ENCODE measurements around the gene MYNN.
"Not testable (repeated sequence)": the region's sequence is repeated elsewhere in the genome, so short reads cannot be mapped to it uniquely, and the experiment has no call there.

MYNN gene

DNA sequence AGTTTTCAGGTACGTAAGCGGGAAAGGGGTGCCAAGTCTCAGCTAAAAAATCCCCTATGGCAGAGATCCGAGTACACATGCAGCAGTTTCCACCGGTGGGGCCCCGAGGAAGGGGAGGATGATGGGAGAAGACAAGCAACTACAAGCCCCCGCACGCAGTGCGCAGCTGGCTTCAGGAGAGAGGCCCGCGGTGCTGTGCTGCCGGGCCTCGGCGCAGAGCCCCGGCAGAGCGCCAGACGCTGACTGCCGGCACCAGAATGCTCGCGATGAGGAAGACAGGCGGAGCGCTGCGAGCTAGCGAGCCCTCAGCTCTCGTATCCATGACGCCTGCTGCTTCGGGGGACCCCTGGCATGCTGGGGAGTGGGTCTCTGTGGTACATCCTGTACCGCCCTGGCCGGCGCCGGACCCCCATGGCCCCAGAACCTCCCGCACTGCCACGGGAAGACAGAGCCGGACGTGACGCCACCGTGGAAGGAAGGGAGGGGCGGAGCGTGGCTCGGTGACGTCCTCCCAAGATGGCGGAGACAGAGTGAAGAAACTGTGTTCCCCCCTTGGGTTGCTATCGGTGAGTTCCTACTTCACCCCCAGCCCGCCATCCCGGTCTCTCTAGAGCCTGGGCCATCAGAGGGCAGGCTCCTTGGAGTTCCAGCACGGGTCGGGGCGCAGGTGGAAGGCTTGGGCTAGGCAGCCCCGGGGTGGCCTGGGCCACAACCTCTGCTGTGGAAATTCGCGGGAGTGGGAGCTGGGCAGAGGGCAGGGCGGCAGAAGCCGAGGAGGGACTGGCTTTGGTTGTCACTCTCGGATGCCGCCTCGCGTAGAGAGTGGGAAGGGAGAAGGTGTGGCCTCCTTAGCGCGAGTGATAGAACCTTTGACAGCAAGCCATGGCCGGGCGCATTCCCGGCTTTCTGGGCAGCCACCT lies at the start of gene MYNN:
MYNN (plus strand) TSS at position 500 of the 920 bp plus-strand sequence. CDS start 900 bp downstream, outside the sequence.
- DNase-seq (ENCODE audit: low read depth in 2 of 2) = peak; percentile 81 to 86

DNA sequence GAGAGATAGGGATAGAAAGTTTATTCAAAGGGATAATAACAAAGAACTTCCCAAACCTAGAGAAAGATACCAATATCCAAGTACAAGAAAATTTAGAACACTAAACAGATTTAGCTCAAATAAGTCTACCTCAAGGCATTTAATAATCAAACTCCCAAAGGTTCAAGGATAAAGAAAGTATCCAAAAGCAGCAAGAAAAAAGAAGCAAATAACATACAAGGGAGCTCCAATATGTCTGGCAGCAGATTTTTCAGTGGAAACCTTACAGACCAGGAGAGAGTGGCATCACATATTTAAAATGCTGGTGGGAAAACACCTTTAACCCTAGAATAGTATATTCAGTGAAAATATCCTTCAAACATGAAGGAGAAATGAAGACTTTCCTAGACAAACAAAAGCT lies 41.3 kb upstream of the MYNN start:
- not testable (repeated sequence) for DNase-seq (ENCODE audit: low read depth in 2 of 2)

DNA sequence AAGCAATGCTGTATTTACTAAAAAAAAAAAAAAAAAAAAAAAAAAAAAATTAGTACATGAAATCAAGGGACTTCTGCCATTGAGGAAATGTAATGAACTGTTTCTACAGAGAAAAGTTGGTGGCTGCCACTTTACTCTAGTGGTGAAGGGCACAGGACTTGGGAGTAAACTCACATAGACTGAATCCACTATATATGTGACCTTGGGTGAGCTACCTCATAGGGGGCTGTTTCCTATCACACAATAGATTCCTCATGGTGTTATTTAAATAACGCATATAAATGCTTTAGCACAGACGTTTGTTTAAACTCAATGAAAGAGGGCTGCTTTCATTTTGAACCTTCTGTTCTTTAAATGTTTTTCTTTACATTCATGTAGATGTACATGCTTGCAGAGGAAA lies 34.1 kb upstream of the MYNN start:
- no peak for DNase-seq (ENCODE audit: low read depth in 2 of 2)

DNA sequence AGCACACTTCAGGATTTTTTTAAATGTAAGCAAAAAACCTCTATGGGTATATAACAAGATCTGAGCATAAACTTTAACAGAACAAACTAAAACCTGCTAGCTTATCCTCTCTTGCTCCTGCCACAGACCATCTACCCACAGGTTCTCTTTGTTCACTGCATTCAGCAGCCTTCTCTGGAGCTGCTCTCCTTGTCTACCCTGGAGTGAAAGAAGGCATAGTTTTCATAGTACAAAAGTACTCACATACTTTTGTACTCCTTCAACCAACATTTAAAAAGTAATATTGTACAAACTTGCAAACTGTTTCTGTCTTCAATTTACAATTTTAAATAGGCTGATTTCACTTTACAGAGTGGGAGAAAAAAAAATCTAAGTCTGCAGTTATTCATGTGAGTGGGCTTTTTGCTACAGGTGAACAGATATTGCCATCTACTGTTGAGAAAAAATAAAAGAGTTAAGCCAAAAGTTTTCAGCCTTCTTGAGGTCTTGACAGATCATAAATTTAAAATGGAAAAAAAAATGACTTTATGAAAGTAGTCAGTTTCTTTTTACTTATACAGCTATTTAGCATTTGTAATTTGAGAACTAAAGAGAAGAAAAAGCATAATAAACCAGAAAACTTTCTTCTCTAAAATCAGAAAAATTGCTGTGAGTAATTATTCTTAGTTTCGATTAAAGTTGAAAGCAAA lies 28.7 kb upstream of the MYNN start:
- DNase-seq (ENCODE audit: low read depth in 2 of 2) = no peak

DNA sequence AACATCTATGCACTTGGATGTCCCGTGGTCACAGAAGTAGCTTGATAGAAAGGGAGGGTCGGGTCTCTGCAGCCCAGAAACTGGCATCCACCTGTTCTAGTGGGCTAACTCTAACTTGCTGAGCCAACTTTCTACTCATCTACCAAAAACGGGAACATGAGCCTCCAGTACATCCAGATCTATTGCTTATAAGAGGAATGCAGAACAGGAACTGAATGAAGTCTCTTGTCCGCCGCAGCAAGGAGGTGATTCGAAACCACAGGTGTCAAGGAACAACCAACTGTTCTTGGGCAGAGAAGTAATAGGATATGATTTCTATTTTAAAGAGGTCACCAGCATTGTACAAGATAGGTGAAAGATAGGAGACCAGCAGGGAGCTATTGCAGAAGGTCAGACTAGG lies 26.3 kb upstream of the MYNN start:
- no peak for DNase-seq (ENCODE audit: low read depth in 2 of 2)

DNA sequence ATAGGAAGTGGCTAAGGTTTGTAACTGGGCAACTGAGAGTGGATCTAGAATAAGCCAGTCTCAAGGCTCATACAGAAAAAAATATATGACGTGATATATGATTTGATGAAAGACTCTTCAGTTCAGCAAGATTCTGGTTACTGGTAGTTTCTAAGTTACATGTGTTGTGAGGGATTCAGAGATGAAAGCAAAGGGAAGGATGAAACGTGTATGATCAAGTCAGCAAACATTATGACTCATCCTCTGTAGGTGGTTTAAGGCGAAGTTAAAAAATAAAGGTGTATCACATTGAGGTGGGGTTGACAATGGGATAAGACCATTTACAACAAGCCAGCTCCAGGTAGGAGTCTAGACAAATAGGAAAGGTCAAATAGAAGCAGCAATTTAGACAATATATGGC lies 24.5 kb upstream of the MYNN start:
- DNase-seq (ENCODE audit: low read depth in 2 of 2) = no peak

DNA sequence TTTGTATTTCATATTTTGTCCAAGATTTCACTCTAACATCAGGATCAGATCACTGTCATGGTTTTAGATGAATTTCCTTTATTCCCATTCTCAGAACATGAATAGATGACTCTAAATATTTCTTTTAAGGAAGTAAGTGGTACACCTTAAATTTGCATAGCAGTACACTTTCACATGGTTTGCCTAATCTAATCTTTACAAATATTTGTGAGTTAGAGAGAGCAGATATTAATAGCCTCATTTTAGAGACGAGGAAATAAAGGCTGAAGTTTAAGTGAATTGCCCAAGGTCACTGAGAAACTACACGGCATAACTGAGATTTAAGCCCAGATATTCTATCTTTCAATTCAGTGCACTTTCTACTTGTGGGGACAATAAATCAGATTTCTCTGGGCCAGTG lies 22.5 kb upstream of the MYNN start:
- no peak for DNase-seq (ENCODE audit: low read depth in 2 of 2)

DNA sequence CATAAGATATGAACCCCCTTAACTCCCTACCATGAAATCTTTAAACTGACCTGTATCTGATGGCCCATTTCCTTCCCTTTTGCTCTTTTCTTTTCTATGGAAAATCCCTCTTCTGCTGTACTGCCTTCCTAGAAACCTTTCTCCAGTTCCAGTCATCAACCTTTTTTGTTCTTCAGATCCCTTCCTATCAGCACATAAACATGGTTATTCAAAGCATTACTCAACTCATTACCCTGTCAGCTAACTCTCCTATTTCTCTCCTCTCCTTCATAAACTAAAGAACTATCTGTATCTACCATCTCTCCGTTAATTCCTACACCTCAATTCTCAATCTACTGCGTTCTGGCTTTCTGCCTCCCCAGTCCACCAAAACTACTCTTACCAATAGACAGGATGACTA lies 21.3 kb upstream of the MYNN start:
- DNase-seq (ENCODE audit: low read depth in 2 of 2) = no peak

DNA sequence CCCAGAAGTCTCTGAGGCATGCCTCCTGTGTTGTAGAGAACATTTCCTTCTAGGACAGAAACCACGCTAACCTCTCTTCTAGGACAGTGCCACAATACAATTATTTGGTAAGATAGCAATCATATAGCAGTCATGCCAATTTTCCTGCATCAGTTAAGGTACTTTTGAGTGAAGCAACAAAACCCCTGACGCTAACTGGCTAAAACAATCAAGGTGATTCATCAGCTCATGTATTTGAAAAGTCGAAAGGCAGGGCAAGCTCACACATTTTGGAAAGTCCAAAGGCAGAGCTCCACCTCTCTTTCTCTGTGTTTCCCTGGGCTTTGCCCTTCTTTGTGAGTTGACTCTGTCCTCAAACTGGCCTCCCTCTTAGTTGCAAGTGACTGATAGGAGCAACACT lies 18.5 kb upstream of the MYNN start:
- no peak for DNase-seq (ENCODE audit: low read depth in 2 of 2)

DNA sequence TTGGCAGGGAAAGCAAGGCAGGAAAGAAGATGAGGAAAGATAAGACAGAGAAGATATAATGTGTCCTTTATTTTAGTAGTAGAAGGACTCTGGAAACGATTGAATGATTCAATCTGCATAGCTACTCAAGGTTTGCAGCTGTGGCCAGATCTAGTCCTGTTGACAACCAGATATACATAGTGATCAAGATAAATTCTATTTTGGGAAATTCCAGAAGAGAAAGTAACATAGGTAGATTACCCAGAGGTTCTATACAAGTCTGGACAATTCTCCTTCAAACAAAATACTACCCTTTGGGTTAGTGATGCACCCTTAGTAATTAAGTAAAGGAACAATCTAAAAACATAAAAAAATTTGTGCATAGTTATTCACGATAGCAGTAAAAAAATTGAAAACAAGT lies 17.7 kb upstream of the MYNN start:
- no peak for DNase-seq (ENCODE audit: low read depth in 2 of 2)

DNA sequence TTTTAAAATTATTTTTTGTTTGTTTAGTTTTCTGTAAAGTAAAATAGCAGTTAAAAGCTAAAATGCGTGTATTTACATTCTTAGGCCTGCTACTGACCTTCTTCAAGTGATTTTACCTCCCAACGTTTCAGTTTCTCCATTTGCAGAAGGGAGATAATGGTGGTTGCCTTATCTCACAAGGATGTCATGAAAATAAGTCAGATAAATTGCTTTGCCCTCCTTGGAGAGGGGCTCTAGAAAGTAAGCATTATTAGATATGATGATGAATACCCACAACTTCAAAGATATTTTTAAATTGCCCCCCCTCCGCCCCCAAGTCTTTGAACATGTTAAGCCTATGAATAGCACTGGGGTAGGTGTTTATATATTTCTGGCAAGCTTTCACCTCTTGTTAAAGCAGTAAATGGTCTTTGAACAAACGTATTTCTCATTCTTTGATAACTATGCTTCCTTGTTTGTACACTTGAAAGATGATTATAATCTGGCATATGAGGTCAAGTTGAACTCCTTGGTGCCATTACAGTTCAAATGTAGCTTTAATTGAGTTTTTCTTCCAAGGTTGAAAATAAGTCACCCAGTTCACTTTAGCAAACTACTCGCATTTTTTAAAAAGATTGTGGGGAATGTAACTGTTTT lies 14.7 kb upstream of the MYNN start:
- no peak for DNase-seq (ENCODE audit: low read depth in 2 of 2)

DNA sequence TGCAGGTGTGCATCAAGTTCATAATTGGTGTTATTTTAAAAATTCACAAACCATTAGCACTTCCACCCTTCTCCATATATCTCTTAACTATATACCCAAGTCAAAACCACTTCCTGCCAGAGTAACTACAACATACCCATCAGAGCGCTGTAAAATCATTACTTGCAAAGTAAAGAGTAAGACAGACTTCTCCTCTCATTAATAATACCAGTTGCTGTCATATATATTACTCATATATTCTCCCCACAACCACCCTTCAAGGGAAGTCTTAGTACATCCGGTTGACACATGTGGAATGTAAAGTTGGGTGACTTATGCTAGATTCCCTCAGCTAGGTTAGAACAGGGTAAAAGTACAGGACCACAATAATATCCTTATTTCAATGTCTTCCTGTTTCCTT lies 13.9 kb upstream of the MYNN start:
- no peak for DNase-seq (ENCODE audit: low read depth in 2 of 2)

DNA sequence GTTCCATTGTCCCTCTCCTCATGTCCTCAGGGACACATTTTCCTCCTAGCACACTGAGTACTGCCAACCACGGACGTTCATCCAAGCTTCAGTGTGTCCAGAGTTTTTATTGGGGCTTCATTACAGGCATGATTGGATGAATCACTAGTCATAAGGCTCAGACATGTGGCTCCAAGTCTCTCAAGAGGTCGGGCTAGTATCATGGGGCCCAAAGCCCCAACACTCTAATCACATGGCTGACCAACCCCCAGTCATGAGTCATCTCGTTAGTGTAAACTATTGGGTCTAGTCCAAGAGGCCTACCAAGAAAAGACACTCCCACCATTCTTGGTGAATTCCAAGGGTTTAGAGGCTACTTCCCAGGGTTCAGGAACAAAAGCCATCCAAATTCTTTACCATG lies 12.7 kb upstream of the MYNN start:
- DNase-seq (ENCODE audit: low read depth in 2 of 2) = no peak

DNA sequence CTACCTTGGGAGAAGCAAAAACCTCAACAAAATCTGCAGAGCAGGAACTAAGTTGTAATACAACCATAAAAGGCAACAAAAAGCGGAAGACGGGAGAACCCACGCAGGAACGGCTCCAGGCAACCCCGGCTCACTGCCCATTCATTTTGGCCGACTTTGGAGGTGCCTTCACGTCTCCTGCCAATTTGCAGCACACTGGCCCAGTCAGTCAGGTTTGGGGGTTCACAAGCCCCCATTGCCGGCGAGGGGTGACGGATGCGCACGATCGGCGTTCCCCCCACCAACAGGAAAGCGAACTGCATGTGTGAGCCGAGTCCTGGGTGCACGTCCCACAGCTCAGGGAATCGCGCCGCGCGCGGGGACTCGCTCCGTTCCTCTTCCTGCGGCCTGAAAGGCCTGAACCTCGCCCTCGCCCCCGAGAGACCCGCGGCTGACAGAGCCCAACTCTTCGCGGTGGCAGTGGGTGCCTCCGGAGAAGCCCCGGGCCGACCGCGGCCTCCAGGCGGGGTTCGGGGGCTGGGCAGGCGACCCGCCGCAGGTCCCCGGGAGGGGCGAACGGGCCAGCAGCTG lies 8.8 kb upstream of the MYNN start:
- DNase-seq (ENCODE audit: low read depth in 2 of 2) = peak; percentile 37 to 42

DNA sequence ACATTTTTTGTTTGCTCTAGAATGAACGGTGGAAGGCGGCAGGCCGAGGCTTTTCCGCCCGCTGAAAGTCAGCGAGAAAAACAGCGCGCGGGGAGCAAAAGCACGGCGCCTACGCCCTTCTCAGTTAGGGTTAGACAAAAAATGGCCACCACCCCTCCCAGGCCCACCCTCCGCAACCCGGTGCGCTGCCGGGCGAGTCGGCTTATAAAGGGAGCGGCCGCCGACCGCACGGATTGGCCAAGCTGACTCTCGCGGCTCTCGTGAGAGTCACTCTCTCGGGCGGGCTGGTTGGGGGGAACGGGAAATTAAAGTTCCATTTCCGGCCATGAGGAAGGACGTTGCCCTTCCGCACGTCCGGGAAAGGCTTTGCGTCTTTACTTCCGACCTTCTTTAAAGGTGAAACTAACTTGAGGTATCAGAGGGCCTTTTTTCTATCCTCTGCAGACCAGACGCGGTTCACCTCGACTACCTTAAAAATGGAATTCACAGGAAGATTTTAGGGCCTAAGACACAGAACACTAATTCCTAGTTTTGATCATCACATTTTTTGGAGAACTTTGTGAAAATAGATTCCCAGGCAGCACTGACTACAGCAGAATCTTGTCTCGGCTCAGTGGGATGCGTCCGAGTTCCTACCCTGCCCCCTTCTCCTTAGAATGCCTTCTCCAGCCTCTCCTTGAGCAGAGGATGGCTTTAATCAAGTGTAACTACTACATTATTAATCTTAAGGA lies 8.1 kb upstream of the MYNN start, which contains the start of gene TERC:
TERC (minus strand) TSS at position 179 of the 731 bp plus-strand sequence.
- peak; percentile 83 to 86 for DNase-seq (ENCODE audit: low read depth in 2 of 2)

DNA sequence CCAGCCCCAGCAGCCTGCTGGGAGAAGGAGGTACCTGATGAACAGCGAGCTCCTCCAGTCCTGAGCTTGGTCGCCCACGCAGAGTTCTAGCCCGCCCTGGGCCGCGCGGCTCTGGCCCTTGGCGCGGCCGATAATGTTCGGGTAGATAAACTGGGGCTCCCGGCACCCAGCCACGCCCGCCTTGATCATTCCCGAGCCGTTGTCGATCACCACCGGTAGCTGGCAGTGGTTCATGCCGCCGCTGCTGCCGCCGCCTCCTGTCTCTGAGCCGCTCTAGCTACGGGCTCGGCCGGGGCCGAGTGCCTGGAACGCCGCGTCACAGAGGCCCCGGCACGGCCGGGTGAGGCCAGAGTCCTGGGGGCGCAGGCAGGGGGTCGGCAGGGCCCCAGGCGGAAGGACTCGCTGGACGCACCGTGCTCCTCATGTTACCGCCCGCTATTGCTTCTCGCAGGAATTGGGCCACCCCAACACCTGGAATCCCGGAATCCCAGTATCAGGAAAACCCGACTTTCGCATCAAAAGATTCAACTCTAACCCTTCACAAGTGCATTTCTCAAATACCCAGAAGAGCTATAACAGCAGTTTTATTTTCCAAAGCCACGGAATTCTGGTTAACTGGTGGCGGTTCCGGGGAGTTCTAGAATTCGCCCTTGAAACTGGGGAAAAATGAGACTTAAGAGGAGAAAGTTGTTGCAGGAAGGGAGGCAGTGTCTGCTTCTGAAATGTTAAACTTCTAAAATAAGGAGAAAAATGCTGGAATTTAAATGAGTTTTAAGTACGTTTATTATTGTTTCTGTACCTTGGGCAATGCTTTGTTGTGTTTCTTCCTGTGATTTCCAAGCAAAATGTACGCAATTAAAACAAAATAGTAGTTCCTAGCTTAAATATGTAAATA lies 3.7 kb upstream of the MYNN start, which contains the start of gene ACTRT3:
ACTRT3 (minus strand) TSS at position 275 of the 895 bp plus-strand sequence; CDS start at position 234, 41 bp downstream.
- peak; percentile 35 to 39 for DNase-seq (ENCODE audit: low read depth in 2 of 2)

DNA sequence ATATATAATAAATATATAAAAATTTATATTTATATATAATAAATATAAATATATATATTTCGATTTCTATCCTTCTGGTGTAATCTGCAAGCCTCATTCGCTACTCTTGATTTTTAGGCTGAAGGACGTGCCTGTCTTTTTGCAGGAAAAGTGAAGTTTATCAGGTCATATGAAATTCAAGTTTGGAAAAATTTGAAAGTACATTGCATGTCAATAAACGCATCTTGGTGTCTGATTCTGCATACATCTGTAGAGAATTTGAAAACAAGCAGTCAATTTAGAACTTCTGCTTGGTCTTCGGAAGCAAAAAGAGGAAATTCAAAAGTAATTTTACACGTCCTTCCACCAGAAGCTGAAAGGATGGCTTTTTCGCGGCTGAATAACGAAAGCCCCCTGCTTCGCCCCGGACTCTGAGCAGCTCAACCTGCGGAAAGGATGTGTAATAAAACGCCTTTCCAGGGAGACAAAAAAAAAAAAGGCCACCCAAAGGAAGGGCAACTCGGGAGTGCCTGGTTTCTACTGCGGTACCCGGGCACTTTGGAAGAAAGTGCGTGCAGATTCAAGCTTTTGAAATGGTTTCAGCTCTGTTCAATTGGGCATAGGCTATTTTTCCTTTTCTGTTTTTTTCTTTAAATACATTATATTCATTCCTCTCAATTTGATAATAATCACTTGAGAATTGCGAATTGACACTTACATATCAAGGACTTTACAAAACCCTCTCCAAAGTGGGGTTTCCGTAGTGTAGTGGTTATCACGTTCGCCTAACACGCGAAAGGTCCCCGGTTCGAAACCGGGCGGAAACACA lies 1.5 kb upstream of the MYNN start:
- peak; percentile 20 to 26 for DNase-seq (ENCODE audit: low read depth in 2 of 2)

DNA sequence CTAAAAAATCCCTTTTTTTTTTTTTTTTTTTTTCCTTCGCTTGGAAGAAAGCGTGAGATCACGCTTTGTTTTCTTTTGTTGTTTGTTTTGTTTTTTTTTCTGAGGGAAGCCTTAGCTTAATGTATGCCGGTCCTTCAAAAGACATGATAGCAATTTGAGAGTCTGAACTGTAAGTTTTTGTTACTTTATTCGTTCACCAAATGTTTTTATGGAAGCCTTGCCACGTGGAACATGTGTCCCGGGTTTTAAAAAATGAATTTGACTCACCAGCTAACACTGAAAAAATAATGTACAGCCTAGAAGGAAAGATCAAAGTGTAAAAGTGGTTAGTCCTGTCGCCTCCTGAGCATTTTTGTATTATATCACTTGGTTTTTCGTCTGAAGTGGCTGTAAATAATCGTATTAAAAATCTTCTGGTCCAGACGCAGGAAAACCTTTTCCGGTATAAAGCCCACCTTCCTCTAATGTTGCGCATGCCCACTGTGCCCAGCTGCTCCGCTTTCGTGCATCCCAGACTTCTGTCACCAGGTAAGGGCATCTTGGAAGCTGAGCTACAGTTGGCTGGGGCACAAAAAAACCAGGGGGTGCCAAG lies 795 bp upstream of the MYNN start:
- peak; percentile 25 to 37 for DNase-seq (ENCODE audit: low read depth in 2 of 2)

DNA sequence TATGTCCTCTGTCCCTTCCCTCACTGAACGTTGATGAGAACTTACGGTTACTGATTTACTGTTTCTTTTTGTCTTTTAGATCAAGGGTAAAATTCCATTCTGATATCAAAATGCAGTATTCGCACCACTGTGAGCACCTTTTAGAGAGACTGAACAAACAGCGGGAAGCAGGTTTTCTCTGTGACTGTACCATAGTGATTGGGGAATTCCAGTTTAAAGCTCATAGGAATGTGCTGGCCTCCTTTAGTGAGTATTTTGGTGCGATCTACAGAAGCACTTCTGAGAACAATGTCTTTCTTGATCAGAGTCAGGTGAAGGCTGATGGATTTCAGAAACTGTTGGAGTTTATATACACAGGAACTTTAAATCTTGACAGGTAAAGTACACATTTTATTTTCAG lies 990 bp downstream of the MYNN start:
- no peak for DNase-seq (ENCODE audit: low read depth in 2 of 2)
